ENCODE results near the gene TMPRSS11E. TPM values are rescaled to one million over a fixed set of nuclear protein-coding genes. Genes with fewer than 3 reads are reported as not detected.

Gene TMPRSS11E
- total RNA-seq, 4 donors from 2014 or later, result 175 to 359 (median 271) TPM

DNA sequence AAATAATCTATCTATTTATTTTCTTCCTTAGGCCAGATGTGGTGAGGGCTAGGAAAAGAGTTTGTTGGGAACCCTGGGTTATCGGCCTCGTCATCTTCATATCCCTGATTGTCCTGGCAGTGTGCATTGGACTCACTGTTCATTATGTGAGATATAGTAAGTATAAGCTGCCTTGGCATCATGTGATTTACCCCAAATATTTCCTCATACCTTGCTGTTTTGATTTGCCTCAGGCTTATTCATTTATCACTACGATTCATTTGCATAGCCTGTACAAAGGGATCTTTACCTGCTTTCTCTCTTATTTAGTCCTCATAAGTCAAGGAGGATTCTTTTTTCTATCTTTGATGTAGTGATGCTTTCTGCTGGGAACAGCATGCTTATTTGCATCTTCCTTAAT is 14.5 kb downstream of the TMPRSS11E start:
- Histone ChIP-seq H3K27ac (no peak overlapping the region), H3K36me3 (no peaks in the 10 kb centered on the region), H3K4me1 (peaks cover 0 to 19% (median 0%) of the 10 kb centered on the region in 3 donors), H3K4me3 (no peak overlapping the region), H3K9me3 (no peaks in the 10 kb centered on the region), H3K27me3 (no peaks in the 10 kb centered on the region)
- intact Hi-C loops (cut with DNase I), result no loop called here
- no peak for DNase-seq
- WGBS, 2 donors, result 76 to 88% methylated on average over 3 of the region's 3 CpGs
- no peak for TF ChIP-seq POLR2A (IDR thresholded peaks at IDR 0.05)
- TF ChIP-seq, protein P1, sequence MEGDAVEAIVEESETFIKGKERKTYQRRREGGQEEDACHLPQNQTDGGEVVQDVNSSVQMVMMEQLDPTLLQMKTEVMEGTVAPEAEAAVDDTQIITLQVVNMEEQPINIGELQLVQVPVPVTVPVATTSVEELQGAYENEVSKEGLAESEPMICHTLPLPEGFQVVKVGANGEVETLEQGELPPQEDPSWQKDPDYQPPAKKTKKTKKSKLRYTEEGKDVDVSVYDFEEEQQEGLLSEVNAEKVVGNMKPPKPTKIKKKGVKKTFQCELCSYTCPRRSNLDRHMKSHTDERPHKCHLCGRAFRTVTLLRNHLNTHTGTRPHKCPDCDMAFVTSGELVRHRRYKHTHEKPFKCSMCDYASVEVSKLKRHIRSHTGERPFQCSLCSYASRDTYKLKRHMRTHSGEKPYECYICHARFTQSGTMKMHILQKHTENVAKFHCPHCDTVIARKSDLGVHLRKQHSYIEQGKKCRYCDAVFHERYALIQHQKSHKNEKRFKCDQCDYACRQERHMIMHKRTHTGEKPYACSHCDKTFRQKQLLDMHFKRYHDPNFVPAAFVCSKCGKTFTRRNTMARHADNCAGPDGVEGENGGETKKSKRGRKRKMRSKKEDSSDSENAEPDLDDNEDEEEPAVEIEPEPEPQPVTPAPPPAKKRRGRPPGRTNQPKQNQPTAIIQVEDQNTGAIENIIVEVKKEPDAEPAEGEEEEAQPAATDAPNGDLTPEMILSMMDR (IDR thresholded peaks at IDR 0.05), result no peak

DNA sequence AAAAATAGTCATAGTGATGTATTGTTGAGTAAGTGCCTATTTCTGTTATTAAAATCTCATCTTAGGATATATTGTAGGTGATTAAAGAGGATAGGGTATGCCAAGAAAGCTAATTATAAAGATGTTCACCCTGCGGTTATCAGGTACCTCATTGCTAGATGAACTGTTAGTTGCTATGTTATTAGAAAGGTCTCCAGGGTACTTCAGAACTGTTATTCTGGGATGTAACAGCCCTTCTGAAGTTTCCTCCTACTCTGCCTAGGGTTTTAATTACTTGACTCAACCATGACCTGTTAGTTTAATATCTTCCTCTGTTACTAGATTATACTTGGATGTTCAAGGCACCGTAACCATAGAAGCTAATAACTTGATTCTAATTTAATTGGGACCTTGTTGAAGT is 15.4 kb downstream of the TMPRSS11E start:
- 78 to 86% methylated on average over 2 of the region's 2 CpGs for WGBS, 2 donors
- no peak for DNase-seq
- Histone ChIP-seq H3K27ac (no peak overlapping the region), H3K9me3 (no peaks in the 10 kb centered on the region), H3K4me1 (peaks cover 0 to 19% (median 0%) of the 10 kb centered on the region in 3 donors), H3K36me3 (no peaks in the 10 kb centered on the region), H3K27me3 (no peaks in the 10 kb centered on the region), H3K4me3 (no peak overlapping the region)
- intact Hi-C loops (cut with DNase I), result no loop called here
- TF ChIP-seq, protein P1 (IDR thresholded peaks at IDR 0.05), result no peak
- no peak for TF ChIP-seq POLR2A (IDR thresholded peaks at IDR 0.05)

DNA sequence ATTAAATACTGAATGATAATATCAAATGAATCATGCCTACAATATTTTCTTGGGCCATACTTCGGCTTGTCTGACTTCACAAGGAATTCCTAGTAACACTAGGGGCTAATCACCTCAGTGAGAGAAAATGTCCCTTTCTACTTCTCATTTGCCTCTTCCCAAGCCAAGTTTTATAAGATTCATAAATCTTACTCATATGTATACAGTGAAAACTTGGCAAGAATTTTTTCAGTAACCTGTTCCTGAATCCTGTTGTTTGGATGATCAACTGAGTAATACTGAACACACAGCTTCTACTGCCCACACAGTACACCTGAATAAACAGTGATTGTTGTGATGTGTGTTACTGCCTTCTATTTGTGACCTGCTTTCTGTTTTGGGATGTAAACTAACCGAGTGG is 16.5 kb downstream of the TMPRSS11E start:
- TF ChIP-seq POLR2A (IDR thresholded peaks at IDR 0.05), result no peak
- TF ChIP-seq, protein P1 (IDR thresholded peaks at IDR 0.05), result no peak
- Histone ChIP-seq H3K4me3 (no peak overlapping the region), H3K27me3 (no peaks in the 10 kb centered on the region), H3K9me3 (no peaks in the 10 kb centered on the region), H3K27ac (no peak overlapping the region), H3K4me1 (peaks cover 0 to 19% (median 0%) of the 10 kb centered on the region in 3 donors), H3K36me3 (peaks cover 0 to 4% (median 0%) of the 10 kb centered on the region in 3 donors)
- DNase-seq, result no peak
- intact Hi-C loops (cut with DNase I), result no loop called here
- WGBS, 2 donors, result 27 to 29% methylated on average over 2 of the region's 2 CpGs

DNA sequence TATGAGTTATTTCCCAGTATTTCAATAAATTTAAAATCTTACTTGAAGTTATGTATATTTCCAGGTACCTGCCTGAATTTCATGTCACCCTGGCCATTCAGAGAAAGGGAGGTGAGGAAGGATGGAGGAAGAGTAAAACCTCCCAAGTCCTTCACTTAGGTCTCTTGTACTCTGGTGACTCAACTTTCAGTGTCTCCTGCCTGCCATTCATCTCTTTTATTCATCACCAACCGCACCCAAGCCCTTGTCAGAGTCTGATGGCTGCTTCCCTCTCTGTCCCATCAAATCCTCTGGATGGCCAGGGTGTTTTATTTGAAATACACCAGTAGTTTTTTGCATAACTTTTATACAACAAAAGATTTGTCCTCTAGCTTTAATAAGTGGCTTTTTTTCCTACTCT is 17.8 kb downstream of the TMPRSS11E start:
- peaks cover 0 to 12% (median 0%) of the 10 kb centered on the region in 3 donors for H3K36me3 ChIP-seq
- H3K27ac ChIP-seq, result no peak overlapping the region
- H3K4me3 ChIP-seq, result no peak overlapping the region
- no peaks in the 10 kb centered on the region for H3K27me3 ChIP-seq
- H3K9me3 ChIP-seq, result no peaks in the 10 kb centered on the region
- intact Hi-C loops (cut with DNase I), result no loop called here
- no peak for TF ChIP-seq POLR2A (IDR thresholded peaks at IDR 0.05)
- TF ChIP-seq, protein P1 (IDR thresholded peaks at IDR 0.05), result no peak
- DNase-seq, result no peak
- WGBS, 2 donors, result 55 to 77% methylated on average over 1 of the region's 1 CpG
- peaks cover 0 to 19% (median 0%) of the 10 kb centered on the region in 3 donors for H3K4me1 ChIP-seq

DNA sequence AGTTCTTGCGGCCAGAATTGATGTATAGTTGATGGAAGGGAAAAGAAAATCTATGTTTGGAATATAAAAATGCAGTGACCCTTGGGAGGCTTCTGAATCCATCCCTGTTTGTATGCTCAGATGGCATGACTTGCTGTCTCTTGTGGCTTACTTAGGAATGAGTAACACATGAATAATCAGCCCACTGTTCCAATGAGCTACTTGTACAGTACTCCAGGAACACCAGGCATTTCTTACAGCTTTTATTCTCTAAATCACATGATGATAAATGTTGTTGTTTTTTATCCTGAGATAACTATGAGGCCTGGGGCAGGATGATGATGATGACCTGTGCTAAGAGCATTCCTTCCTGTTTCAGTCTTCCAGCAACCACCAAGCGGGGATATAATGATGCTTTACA is 18.9 kb downstream of the TMPRSS11E start:
- no peak overlapping the region for H3K4me3 ChIP-seq
- 71 to 86% methylated on average over 2 of the region's 2 CpGs for WGBS, 2 donors
- intact Hi-C loops (cut with DNase I), result no loop called here
- H3K4me1 ChIP-seq, result peaks cover 0 to 19% (median 0%) of the 10 kb centered on the region in 3 donors
- H3K27me3 ChIP-seq, result no peaks in the 10 kb centered on the region
- no peak overlapping the region for H3K27ac ChIP-seq
- H3K36me3 ChIP-seq, result peaks cover 0 to 12% (median 0%) of the 10 kb centered on the region in 3 donors
- no peak for TF ChIP-seq POLR2A (IDR thresholded peaks at IDR 0.05)
- TF ChIP-seq, protein P1 (IDR thresholded peaks at IDR 0.05), result no peak
- DNase-seq, result no peak
- H3K9me3 ChIP-seq, result no peaks in the 10 kb centered on the region
